NCI-H510A treated with DMSO at 0.1 percent for 48 hours (cell line): ENCODE measurements around the gene THG1L.
"Not testable (repeated sequence)": the region's sequence is repeated elsewhere in the genome, so short reads cannot be mapped to it uniquely, and the experiment has no call there.

Source experiments
- DNase-seq: peaks from one replicate; lab custom pipeline; 2025; lab: John Stamatoyannopoulos, UW

The THG1L gene

DNA sequence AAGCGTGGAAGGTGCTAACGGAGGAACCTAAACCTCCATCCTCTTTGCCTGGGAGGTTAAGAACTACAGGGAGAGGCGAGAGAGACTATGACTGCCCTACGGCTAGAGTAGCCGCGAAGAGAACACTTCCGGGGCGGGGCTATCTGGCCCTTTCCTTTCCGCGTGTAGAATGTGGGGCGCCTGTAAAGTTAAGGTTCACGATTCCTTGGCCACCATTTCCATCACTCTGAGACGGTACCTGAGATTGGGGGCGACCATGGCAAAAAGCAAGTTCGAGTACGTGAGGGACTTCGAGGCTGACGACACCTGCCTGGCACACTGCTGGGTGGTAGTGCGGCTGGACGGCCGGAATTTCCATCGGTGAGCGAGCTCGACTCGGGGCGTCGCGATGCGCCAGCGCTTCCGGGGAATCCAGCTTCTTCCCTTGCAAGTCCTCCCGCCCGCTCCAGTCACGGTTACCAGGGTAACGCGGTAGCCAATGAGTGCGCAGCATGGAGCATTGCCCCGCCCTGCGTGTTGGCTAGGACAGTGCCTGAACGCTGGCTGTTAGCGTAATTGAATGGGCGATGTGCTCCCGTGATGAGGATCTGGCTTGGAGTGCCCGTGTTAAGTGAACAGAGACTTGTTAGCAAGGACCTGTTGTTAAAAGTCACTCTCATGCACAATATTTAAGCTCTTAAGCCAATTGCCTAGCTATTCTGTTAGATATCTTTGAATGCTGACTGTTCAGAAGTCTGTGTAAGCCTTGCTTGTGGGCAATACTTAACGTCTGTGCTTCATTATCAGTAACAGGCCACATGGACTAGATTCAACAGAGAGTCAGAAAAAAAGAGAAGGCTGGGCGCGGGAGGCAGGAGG is at the start of gene THG1L:
Gene THG1L, plus strand, starts transcription at position 149 of the 858 bp plus-strand sequence. Its CDS starts 21 bp downstream, at position 170.
- peak; percentile 86 for DNase-seq

DNA sequence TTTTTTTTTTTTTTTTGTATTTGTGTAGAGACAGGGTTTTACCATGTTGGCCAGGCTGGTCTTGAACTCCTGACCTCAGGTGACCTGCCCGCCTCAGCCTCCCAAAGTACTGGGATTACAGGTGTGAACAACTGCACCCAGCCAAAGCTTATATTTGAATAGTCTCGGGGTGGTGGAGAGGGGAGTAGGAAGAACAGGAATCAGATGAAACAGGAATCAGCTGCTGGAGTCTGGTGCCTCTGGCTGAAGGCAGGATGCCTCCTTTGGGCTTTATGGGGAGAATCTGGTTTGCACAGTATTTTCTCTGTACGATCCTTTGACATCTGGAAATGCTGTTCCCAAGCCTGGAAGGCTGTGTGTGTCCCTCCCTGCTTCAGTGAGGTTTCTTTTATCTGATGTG is 49.0 kb upstream of the THG1L start:
- DNase-seq: no peak

DNA sequence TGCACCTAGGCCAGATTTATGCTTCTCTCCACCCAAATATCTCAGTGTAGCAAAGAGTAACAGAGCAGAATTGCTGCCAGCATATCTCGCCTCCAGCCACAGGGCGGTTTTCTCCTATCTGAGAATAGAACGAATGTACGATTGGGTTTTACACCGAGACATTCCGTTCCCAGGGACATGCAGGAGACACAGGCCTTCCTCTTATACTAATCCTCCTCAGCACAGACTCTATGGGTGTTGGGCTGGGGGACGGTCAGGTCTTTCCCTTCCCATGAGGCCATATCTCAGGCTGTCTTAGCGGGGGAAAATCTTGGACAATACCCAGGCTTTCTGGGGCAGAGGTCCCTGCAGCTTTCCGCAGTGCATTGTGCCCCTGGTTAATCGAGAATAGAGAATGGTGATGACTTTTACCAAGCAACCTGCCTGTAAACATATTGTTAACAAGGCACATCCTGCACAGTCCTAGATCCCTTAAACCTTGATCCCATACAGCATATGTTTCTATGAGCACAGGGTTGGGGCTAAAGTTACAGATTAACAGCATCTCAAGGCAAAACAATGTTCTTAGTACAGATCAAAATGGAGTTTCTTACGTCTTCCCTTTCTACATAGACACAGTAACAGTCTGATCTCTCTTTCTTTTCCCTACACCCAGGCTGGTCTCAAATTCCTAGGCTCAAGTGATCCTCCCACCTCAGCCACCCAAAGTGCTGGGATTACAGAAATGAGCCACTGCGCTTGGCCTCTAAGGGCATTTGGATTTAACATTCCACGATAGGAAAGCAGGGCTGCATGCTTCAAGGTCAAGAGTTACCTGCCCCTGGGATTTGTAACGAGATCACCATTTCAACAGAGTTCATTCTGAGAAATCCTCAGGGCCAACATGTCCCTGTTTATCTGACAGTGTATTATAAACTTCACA is 44.7 kb upstream of the THG1L start:
- not testable (repeated sequence) for DNase-seq

DNA sequence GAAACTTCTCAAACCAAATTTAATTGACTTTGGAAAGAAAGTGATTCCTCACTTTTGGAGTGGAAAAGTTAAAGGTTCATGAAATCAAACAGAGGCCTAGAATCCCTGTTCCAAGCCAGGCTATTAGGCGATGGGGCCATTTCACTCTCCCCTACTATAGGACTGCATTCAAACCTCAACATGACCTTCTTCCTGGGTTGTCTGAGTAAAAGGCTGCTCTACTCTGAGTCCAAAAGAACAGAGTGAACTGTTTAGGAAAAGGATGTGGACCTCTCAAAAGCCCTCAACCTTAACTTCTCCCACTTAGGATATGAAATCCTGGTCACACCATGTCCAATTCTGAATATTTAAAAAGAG is 44.0 kb upstream of the THG1L start:
- DNase-seq: no peak

GRCh38 chr5:157689942-157690689 is 41.1 kb upstream of the THG1L start:
- DNase-seq: no peak

DNA sequence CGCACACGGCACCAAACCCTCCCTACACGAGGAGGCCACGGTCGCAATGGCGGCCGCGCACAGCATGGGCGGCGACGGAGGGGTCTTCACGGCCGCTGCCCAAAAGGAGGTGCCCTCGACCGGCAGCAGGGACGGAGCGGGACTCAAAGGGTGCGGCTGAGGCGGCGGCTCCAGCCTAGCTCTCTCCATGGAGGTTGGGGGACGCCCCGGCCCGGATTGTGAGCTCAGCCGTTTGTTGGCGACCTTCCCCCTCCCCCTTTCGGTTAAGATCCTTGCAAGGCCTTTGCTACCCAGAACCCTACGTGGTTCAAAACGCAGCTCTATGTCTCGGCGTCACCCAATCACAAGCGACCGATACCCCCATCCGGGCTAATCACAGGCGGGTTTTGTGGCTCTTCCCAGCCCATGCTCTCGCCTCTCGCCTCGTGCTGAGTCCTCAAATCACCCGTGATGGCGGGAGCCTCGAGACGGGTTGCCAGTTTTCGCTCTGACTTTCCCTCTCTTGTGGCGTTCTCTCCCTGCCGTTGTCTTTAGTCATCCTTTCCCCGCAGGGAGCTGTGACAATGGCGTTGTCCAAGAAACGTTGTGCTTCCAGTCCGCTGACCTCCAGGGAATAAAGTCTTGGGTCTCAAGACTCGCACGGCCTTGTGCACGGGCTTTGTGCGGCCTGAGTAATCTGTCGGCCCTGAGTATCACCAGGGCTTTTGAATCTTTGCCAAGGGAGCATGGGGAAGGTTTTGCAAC is 40.4 kb upstream of the THG1L start:
- no peak for DNase-seq

DNA sequence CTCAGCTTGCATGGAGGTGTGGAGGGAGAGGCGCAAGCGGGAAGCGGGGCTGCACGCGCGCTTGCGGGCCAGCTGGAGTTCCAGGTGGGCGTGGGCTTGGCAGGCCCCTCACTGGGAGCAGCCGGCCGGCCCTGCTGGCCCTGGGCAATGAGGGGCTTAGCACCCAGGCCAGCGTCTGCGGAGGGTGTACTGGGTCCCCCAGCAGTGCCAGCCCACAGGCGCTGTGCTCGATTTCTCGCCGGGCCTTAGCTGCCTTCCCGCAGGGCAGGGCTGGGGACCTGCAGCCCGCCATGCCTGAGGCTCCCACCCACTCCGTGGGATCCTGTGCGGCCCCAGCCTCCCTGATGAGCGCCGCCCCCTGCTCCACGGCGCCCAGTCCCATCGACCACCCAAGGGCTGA is 37.4 kb upstream of the THG1L start:
- DNase-seq: not testable (repeated sequence)

- not testable (repeated sequence) for DNase-seq
These were observed 35.1 kb upstream of the THG1L start for GRCh38 chr5:157696154-157696553.

DNA sequence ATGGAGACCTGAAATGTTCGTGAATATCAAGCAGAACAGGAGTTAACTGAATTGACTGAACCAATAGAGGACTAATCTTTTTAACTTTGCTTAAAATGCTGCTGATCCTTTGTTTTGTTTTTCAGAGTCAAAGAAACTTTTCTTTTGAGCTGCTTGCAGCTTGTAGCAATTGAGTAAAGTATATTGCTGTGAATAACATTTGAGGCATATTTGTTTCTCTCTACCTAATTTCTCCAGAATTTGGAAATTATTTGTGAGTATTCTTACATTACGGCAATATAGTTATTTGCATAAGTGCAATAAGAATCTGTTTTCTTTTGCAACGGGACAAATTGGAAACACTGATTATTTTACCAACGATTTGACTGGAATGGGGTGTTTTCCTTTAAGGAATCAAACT is 32.5 kb upstream of the THG1L start:
- DNase-seq: not testable (repeated sequence)

- no peak for DNase-seq
These were observed 27.5 kb upstream of the THG1L start for GRCh38 chr5:157703736-157704135.

DNA sequence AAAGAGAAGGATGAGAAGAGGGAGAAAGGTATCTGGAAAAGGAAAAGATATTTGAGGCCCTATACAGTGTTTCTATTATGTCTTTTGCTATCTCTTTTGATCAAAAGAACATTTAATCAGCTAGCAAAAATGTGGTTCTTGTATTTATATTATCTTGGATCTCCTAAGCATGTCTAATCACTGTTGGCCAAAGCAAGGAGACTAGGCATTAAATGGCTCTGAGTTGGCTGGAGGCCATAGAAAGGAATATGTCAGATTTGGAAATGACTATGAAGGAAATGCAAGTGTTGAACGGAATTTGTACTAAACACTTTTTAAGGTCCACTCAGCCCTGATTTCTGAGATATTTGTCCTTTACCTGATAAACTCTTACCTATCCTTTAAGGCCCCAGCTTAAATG is 22.4 kb upstream of the THG1L start:
- no peak for DNase-seq

- DNase-seq: no peak
These were observed 21.9 kb upstream of the THG1L start for GRCh38 chr5:157709346-157709745.

DNA sequence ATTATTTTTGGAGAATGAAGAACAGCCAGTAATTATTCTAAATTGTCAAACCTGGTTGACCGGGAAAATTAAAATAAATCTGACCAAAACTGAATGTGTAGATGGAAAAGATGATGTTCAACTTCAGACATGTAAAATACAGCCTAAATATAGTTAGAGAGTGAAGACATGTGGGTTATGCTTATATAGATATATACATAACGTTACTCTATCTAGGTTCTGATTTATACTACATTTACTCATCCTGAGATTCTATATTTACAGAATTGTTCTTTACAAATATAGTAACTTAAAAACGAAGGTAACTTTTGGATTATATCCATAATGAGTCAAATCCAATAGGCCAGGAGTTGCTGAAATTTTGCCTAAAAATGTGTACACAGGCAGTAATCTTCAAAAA is 20.8 kb upstream of the THG1L start:
- no peak for DNase-seq

- DNase-seq: no peak
These were observed 20.3 kb upstream of the THG1L start for GRCh38 chr5:157710882-157711281.

DNA sequence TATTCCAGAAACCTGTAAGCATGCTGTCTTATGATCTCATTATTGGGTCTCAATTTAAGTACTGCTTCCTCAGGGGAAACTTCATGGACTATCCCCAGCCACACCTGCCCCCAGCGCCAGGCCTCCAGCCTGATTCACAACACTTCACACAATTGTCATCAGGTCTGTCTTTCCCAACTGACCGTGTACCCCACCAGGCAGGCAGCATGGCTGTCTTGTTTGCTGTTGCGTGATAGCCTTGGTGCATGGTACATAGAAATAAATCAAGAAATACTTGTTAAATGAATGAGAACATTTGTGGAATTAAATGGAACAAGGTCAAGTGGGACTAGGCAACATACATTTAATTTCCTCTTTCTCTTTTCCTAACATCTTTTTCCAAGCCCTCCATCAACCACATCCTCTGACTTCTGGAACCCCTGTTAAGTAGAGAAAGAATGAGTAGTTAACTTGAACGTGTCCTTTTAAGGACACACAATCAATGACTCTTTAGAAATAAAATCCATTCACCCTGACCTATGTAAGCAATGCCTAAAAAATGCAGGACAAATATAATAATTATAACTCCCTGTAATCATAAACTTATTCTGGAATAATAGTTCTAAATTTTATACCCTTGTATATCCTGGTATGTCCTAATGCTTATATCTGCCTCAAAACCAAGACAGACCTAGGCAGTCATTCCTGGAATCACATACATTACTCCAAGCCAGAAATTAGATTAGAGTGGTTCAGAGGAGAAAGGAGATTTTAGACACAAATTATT is 17.2 kb upstream of the THG1L start:
- DNase-seq: no peak

- no peak for DNase-seq
These were observed 16.7 kb upstream of the THG1L start for GRCh38 chr5:157714596-157714864.

DNA sequence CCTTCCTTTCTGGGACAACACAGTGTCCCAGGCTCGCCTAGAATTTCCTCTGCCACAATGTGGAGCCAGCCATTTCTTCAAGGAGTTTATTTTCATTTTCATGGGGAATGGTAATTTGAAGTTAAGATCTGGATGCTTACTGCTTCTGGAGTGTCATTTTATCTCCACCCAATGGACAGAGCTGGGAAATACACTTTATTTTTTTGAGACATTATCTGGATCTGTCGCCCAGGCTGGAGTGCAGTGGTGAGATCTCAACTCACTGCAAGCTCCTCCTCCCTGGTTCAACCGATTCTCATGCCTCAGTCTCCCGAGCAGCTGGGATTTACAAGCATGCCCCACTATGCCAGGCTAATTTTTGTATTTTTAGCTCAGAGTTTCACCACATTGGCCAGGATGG is 12.7 kb upstream of the THG1L start:
- peak; percentile 0 for DNase-seq

GRCh38 chr5:157719245-157719644 is 12.0 kb upstream of the THG1L start:
- no peak for DNase-seq

- DNase-seq: no peak
These were observed 10.1 kb upstream of the THG1L start for GRCh38 chr5:157721159-157721558.

DNA sequence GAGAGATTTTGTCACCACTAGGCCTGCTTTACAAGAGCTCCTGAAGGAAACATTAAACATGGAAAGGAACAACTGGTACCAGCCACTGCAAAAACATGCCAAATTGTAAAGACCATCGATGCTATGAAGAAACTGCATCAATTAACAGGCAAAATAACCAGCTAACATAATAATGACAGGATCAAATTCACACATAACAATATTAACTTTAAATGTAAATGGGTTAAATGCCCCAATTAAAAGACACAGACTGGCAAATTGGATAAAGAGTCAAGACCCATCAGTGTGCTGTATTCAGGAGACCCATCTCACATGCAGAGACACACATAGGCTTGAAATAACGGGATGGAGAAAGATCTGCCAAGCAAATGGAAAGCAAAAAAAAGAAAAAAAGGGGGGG is 8.3 kb upstream of the THG1L start:
- DNase-seq: not testable (repeated sequence)

DNA sequence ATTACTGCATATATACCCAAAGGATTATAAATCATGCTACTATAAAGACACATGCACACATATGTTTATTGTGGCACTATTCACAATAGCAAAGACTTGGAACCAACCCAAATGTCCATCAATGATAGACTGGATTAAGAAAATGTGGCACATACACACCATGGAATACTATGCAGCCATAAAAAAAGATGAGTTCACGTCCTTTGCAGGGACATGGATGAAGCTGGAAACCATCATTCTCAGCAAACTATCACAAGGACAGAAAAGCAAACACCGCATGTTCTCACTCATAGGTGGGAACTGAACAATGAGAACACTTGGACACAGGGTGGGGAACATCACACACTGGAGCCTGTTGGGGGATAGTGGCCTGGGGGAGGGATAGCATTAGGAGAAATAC is 4.6 kb upstream of the THG1L start:
- not testable (repeated sequence) for DNase-seq
